ENCODE results near the gene ETDB.
"Not testable (repeated sequence)": the region's sequence is repeated elsewhere in the genome, so short reads cannot be mapped to it uniquely, and the experiment has no call there.

The ETDB gene

GRCh38 chrX:135120056-135120576, at the start of gene ETDB:
Gene ETDB (minus strand): TSS chrX:135120526. CDS start chrX:135119261, 1,265 bp downstream.
- not testable (repeated sequence) for H3K27me3 ChIP-seq (ENCODE audit: insufficient read depth, low read length); H3K4me3 ChIP-seq (ENCODE audit: low read depth, low read length); H3K36me3 ChIP-seq (ENCODE audit: insufficient read depth, low read length); H3K4me1 ChIP-seq (ENCODE audit: control insufficient read depth, insufficient read depth, low read length, unreplicated experiment); H2AFZ ChIP-seq (ENCODE audit: low read length, unreplicated experiment); H3K79me2 ChIP-seq (ENCODE audit: control insufficient read depth, insufficient read depth, low read length, unreplicated experiment); H3K27ac ChIP-seq (ENCODE audit: low read depth, low read length)

DNA sequence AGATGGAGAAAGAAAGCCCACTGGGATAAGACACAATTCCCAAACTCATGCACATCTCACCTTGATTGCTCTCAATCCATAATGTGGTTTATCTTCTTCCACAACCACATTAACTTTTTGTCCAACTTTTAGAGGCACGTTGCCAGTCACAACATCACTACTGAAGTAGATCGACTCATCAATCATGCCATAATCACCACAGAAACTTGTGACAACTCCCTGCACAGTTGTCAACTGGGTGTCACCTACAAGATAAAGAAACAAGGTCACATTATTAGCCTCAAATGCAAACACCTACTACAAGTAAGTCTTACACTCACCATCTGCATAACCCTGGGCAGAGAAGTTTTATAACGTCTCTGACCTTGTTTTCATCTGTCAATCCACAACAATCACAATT, 49.2 kb upstream of the ETDB start:
- H3K4me3 ChIP-seq (ENCODE audit: low read depth, low read length); H3K36me3 ChIP-seq (ENCODE audit: insufficient read depth, low read length); H3K4me1 ChIP-seq (ENCODE audit: control insufficient read depth, insufficient read depth, low read length, unreplicated experiment); H3K79me2 ChIP-seq (ENCODE audit: control insufficient read depth, insufficient read depth, low read length, unreplicated experiment); H3K27ac ChIP-seq (ENCODE audit: low read depth, low read length); H3K27me3 ChIP-seq (ENCODE audit: insufficient read depth, low read length); H2AFZ ChIP-seq (ENCODE audit: low read length, unreplicated experiment): not testable (repeated sequence)

GRCh38 chrX:135168486-135168885, 48.2 kb upstream of the ETDB start:
- no peak overlapping the region for H2AFZ ChIP-seq (ENCODE audit: low read length, unreplicated experiment)
- H3K4me1 ChIP-seq (ENCODE audit: control insufficient read depth, insufficient read depth, low read length, unreplicated experiment) = no peaks in the 10 kb centered on the region
- no peak overlapping the region for H3K4me3 ChIP-seq (ENCODE audit: low read depth, low read length)
- H3K27ac ChIP-seq (ENCODE audit: low read depth, low read length) = no peak overlapping the region
- H3K79me2 ChIP-seq (ENCODE audit: control insufficient read depth, insufficient read depth, low read length, unreplicated experiment) = no peaks in the 10 kb centered on the region
- no peaks in the 10 kb centered on the region for H3K36me3 ChIP-seq (ENCODE audit: insufficient read depth, low read length)
- no peaks in the 10 kb centered on the region for H3K27me3 ChIP-seq (ENCODE audit: insufficient read depth, low read length)

DNA sequence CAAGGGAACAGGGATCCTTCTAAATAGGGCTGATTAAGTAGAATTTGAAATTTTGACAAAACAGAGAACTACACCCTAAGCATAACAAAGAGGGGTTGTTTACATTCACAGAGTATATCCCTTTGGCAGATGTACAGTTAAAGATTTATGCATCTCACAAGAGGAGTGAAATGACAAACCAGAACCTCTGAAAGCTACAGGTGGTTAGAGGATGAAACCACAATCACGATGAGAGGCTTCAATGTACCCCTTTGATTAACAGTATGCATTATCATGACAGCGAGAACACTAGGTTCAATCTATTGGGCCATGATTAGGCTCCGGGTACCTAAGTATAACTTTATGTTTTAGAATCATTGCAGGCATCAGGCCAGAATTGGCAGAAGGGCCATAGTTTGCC, 34.4 kb upstream of the ETDB start:
- not testable (repeated sequence) for H3K27ac ChIP-seq (ENCODE audit: low read depth, low read length); H3K36me3 ChIP-seq (ENCODE audit: insufficient read depth, low read length); H3K4me1 ChIP-seq (ENCODE audit: control insufficient read depth, insufficient read depth, low read length, unreplicated experiment)

DNA sequence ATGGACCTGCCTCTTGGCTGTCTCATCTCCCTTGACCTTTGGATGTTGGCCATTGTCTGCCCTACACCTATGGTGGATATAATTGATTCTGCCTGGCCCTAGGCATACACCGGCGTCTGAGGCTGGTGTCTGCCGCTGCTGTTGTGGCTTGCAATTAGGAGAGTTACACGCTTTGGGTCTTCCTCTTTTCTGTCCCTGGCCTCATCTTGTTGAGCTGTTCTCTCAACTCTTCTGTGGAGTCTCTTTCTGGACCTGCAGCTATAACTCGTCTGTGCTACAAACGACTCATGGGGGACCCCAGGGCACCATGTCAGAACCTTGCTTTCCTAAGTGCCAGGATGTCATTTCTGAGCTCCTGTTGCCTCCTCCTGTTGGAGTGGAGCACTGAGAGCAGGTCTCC, 5.8 kb upstream of the ETDB start:
- H3K79me2 ChIP-seq (ENCODE audit: control insufficient read depth, insufficient read depth, low read length, unreplicated experiment); H3K4me3 ChIP-seq (ENCODE audit: low read depth, low read length); H3K36me3 ChIP-seq (ENCODE audit: insufficient read depth, low read length); H3K27me3 ChIP-seq (ENCODE audit: insufficient read depth, low read length); H3K27ac ChIP-seq (ENCODE audit: low read depth, low read length); H3K4me1 ChIP-seq (ENCODE audit: control insufficient read depth, insufficient read depth, low read length, unreplicated experiment); H2AFZ ChIP-seq (ENCODE audit: low read length, unreplicated experiment): not testable (repeated sequence)

More for the DNA sequence above, 34.4 kb upstream of the ETDB start:
- H3K4me3 ChIP-seq (ENCODE audit: low read depth, low read length); H2AFZ ChIP-seq (ENCODE audit: low read length, unreplicated experiment); H3K79me2 ChIP-seq (ENCODE audit: control insufficient read depth, insufficient read depth, low read length, unreplicated experiment); H3K27me3 ChIP-seq (ENCODE audit: insufficient read depth, low read length): not testable (repeated sequence)

GRCh38 chrX:135116064-135116463, 4.3 kb downstream of the ETDB start:
- H3K4me3 ChIP-seq (ENCODE audit: low read depth, low read length); H3K27me3 ChIP-seq (ENCODE audit: insufficient read depth, low read length); H2AFZ ChIP-seq (ENCODE audit: low read length, unreplicated experiment); H3K27ac ChIP-seq (ENCODE audit: low read depth, low read length); H3K4me1 ChIP-seq (ENCODE audit: control insufficient read depth, insufficient read depth, low read length, unreplicated experiment); H3K79me2 ChIP-seq (ENCODE audit: control insufficient read depth, insufficient read depth, low read length, unreplicated experiment); H3K36me3 ChIP-seq (ENCODE audit: insufficient read depth, low read length): not testable (repeated sequence)

GRCh38 chrX:135114392-135114791, 5.9 kb downstream of the ETDB start:
- H3K79me2 ChIP-seq (ENCODE audit: control insufficient read depth, insufficient read depth, low read length, unreplicated experiment) = no peaks in the 10 kb centered on the region
- H3K4me3 ChIP-seq (ENCODE audit: low read depth, low read length) = no peak overlapping the region
- H3K36me3 ChIP-seq (ENCODE audit: insufficient read depth, low read length) = no peaks in the 10 kb centered on the region
- H3K4me1 ChIP-seq (ENCODE audit: control insufficient read depth, insufficient read depth, low read length, unreplicated experiment) = no peaks in the 10 kb centered on the region
- no peak overlapping the region for H3K27ac ChIP-seq (ENCODE audit: low read depth, low read length)
- H2AFZ ChIP-seq (ENCODE audit: low read length, unreplicated experiment) = no peak overlapping the region
- peaks cover 11% of the 10 kb centered on the region for H3K27me3 ChIP-seq (ENCODE audit: insufficient read depth, low read length)

- no peaks in the 10 kb centered on the region for H3K79me2 ChIP-seq (ENCODE audit: control insufficient read depth, insufficient read depth, low read length, unreplicated experiment)
- no peaks in the 10 kb centered on the region for H3K36me3 ChIP-seq (ENCODE audit: insufficient read depth, low read length)
- H2AFZ ChIP-seq (ENCODE audit: low read length, unreplicated experiment) = no peak overlapping the region
- no peaks in the 10 kb centered on the region for H3K4me1 ChIP-seq (ENCODE audit: control insufficient read depth, insufficient read depth, low read length, unreplicated experiment)
- peaks cover 19% of the 10 kb centered on the region for H3K27me3 ChIP-seq (ENCODE audit: insufficient read depth, low read length)
- no peak overlapping the region for H3K4me3 ChIP-seq (ENCODE audit: low read depth, low read length)
- H3K27ac ChIP-seq (ENCODE audit: low read depth, low read length) = no peak overlapping the region
Measured at GRCh38 chrX:135112743-135113142, 7.6 kb downstream of the ETDB start.

GRCh38 chrX:135112096-135112729, 8.1 kb downstream of the ETDB start:
- H3K4me1 ChIP-seq (ENCODE audit: control insufficient read depth, insufficient read depth, low read length, unreplicated experiment) = no peaks in the 10 kb centered on the region
- H2AFZ ChIP-seq (ENCODE audit: low read length, unreplicated experiment) = no peak overlapping the region
- H3K79me2 ChIP-seq (ENCODE audit: control insufficient read depth, insufficient read depth, low read length, unreplicated experiment) = no peaks in the 10 kb centered on the region
- no peak overlapping the region for H3K27ac ChIP-seq (ENCODE audit: low read depth, low read length)
- no peaks in the 10 kb centered on the region for H3K36me3 ChIP-seq (ENCODE audit: insufficient read depth, low read length)
- no peak overlapping the region for H3K4me3 ChIP-seq (ENCODE audit: low read depth, low read length)
- H3K27me3 ChIP-seq (ENCODE audit: insufficient read depth, low read length) = peaks cover 19% of the 10 kb centered on the region

GRCh38 chrX:135109554-135109953, 10.8 kb downstream of the ETDB start:
- Histone ChIP-seq H3K36me3 (ENCODE audit: insufficient read depth, low read length) (no peaks in the 10 kb centered on the region), H2AFZ (ENCODE audit: low read length, unreplicated experiment) (no peak overlapping the region), H3K27ac (ENCODE audit: low read depth, low read length) (no peak overlapping the region), H3K4me1 (ENCODE audit: control insufficient read depth, insufficient read depth, low read length, unreplicated experiment) (no peaks in the 10 kb centered on the region), H3K27me3 (ENCODE audit: insufficient read depth, low read length) (peaks cover 23% of the 10 kb centered on the region), H3K4me3 (ENCODE audit: low read depth, low read length) (no peak overlapping the region), H3K79me2 (ENCODE audit: control insufficient read depth, insufficient read depth, low read length, unreplicated experiment) (no peaks in the 10 kb centered on the region)

- Histone ChIP-seq H3K27me3 (ENCODE audit: insufficient read depth, low read length) (peaks cover 35% of the 10 kb centered on the region), H3K4me3 (ENCODE audit: low read depth, low read length) (no peak overlapping the region; the same call in 1 of the 2 replicates), H3K79me2 (ENCODE audit: control insufficient read depth, insufficient read depth, low read length, unreplicated experiment) (no peaks in the 10 kb centered on the region), H3K27ac (ENCODE audit: low read depth, low read length) (no peak overlapping the region), H3K4me1 (ENCODE audit: control insufficient read depth, insufficient read depth, low read length, unreplicated experiment) (no peaks in the 10 kb centered on the region), H2AFZ (ENCODE audit: low read length, unreplicated experiment) (no peak overlapping the region), H3K36me3 (ENCODE audit: insufficient read depth, low read length) (no peaks in the 10 kb centered on the region)
Measured at GRCh38 chrX:135099493-135099783, 20.9 kb downstream of the ETDB start.
